Measurements from ENCODE around the gene GRM1.

GRM1 gene

DNA sequence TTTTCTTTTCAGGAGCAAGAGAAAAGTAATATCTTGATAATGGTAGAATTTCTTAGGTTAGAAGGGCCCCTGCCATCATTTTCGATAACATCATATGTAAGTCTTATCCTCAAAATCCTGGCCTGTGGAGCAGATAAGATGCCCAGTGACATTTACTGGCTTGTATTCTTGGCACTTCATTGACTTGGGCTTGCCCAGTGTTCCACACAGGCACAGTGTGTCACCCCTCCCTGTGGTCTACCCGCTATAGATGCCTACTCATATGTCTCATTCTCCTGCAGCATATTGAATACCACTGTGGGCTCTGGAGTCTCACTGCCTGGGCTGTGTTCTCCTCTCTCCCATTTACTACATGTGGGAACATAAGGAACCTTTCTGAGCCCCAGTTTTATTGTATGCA is 105.0 kb downstream of the GRM1 start:
- Histone ChIP-seq H3K4me3 (ENCODE audit: low read length, poor library complexity, severe bottlenecking) (no peak overlapping the region), H3K79me2 (ENCODE audit: insufficient read depth, low read length) (no peaks in the 10 kb centered on the region), H3K9me3 (ENCODE audit: insufficient read depth, low read depth, low read length) (no peaks in the 10 kb centered on the region), H3K4me1 (ENCODE audit: insufficient read depth, low read length, poor library complexity, severe bottlenecking) (no peaks in the 10 kb centered on the region), H4K20me1 (ENCODE audit: insufficient read depth, low read length, poor library complexity, severe bottlenecking) (no peaks in the 10 kb centered on the region), H3K36me3 (ENCODE audit: insufficient read depth, low read length) (no peaks in the 10 kb centered on the region), H2AFZ (ENCODE audit: low read length) (no peak overlapping the region), H3K9me2 (replicated peaks; ENCODE audit: low read depth, low read length) (no peaks in the 10 kb centered on the region), H3K9ac (ENCODE audit: low read depth, low read length, poor library complexity, severe bottlenecking) (no peak overlapping the region), H3K4me2 (ENCODE audit: low read depth, low read length, poor library complexity, severe bottlenecking) (no peak overlapping the region), H3K27me3 (ENCODE audit: insufficient read depth, low read length, poor library complexity, severe bottlenecking) (no peaks in the 10 kb centered on the region), H3F3A (ENCODE audit: low read depth) (no peaks in the 10 kb centered on the region)
- TF ChIP-seq, protein P1, sequence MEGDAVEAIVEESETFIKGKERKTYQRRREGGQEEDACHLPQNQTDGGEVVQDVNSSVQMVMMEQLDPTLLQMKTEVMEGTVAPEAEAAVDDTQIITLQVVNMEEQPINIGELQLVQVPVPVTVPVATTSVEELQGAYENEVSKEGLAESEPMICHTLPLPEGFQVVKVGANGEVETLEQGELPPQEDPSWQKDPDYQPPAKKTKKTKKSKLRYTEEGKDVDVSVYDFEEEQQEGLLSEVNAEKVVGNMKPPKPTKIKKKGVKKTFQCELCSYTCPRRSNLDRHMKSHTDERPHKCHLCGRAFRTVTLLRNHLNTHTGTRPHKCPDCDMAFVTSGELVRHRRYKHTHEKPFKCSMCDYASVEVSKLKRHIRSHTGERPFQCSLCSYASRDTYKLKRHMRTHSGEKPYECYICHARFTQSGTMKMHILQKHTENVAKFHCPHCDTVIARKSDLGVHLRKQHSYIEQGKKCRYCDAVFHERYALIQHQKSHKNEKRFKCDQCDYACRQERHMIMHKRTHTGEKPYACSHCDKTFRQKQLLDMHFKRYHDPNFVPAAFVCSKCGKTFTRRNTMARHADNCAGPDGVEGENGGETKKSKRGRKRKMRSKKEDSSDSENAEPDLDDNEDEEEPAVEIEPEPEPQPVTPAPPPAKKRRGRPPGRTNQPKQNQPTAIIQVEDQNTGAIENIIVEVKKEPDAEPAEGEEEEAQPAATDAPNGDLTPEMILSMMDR (conservative IDR thresholded peaks at IDR 0.05; ENCODE audit: low read length) = no peak
- TF ChIP-seq EZH2phosphoT487 (IDR thresholded peaks at IDR 0.05; ENCODE audit: borderline replicate concordance) = no peak

DNA sequence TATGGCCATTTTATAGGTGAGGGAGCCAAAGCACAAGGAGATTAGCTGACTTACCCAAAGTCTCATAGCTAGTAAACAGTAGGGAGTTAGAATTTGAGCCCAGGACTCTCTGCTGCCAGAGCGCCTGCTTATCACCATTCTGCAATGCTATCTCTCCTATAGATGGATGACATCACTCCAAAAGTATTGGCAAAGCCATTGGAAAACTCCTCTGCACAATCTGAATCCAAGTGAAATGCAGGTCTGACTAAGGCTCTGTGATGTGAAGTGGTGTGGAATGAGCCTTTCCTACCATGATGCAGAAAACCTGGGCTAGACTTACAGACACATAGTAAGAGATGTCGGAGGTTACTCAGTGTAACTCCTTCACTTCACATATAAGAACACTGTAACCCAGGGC is 106.3 kb downstream of the GRM1 start:
- H3K4me2 ChIP-seq (ENCODE audit: low read depth, low read length, poor library complexity, severe bottlenecking) = no peak overlapping the region
- no peaks in the 10 kb centered on the region for H3K9me3 ChIP-seq (ENCODE audit: insufficient read depth, low read depth, low read length)
- no peak for TF ChIP-seq EZH2phosphoT487 (IDR thresholded peaks at IDR 0.05; ENCODE audit: borderline replicate concordance)
- TF ChIP-seq, protein P1 (conservative IDR thresholded peaks at IDR 0.05; ENCODE audit: low read length) = no peak

DNA sequence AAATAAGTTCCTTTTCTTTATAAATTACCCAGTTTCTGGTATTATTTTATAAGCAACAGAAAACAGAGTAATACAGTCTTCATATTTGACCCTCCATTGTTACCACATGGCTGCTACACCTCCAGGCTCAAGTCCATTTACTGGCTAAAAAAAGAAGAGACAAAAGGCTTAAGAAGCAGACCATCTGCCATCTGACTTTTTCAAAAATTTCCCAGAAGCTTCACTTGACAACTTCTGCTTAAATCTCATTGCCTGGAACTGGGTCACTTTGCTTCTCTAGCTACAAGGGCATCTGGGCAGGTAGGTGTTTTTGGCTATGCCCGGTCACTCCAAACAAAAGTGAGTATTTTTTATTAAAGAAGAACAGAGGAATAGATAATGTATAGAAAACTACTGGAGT is 118.0 kb downstream of the GRM1 start:
- no peaks in the 10 kb centered on the region for H3K36me3 ChIP-seq (ENCODE audit: insufficient read depth, low read length)
- no peak overlapping the region for H2AFZ ChIP-seq (ENCODE audit: low read length)
- no peaks in the 10 kb centered on the region for H3K4me1 ChIP-seq (ENCODE audit: insufficient read depth, low read length, poor library complexity, severe bottlenecking)
- no peaks in the 10 kb centered on the region for H3K9me2 ChIP-seq (replicated peaks; ENCODE audit: low read depth, low read length)
- no peak overlapping the region for H3K4me2 ChIP-seq (ENCODE audit: low read depth, low read length, poor library complexity, severe bottlenecking)
- no peaks in the 10 kb centered on the region for H3K79me2 ChIP-seq (ENCODE audit: insufficient read depth, low read length)
- no peaks in the 10 kb centered on the region for H3K27me3 ChIP-seq (ENCODE audit: insufficient read depth, low read length, poor library complexity, severe bottlenecking)
- no peaks in the 10 kb centered on the region for H3K9me3 ChIP-seq (ENCODE audit: insufficient read depth, low read depth, low read length)
- H3K9ac ChIP-seq (ENCODE audit: low read depth, low read length, poor library complexity, severe bottlenecking) = no peak overlapping the region
- H4K20me1 ChIP-seq (ENCODE audit: insufficient read depth, low read length, poor library complexity, severe bottlenecking) = no peaks in the 10 kb centered on the region
- no peaks in the 10 kb centered on the region for H3F3A ChIP-seq (ENCODE audit: low read depth)
- H3K4me3 ChIP-seq (ENCODE audit: low read length, poor library complexity, severe bottlenecking) = no peak overlapping the region
- no peak for TF ChIP-seq EZH2phosphoT487 (IDR thresholded peaks at IDR 0.05; ENCODE audit: borderline replicate concordance)
- TF ChIP-seq, protein P1 (conservative IDR thresholded peaks at IDR 0.05; ENCODE audit: low read length) = no peak

More for the DNA sequence above, 106.3 kb downstream of the GRM1 start:
- Histone ChIP-seq H3F3A (ENCODE audit: low read depth) (no peaks in the 10 kb centered on the region), H3K4me1 (ENCODE audit: insufficient read depth, low read length, poor library complexity, severe bottlenecking) (no peaks in the 10 kb centered on the region), H3K27me3 (ENCODE audit: insufficient read depth, low read length, poor library complexity, severe bottlenecking) (no peaks in the 10 kb centered on the region), H3K4me3 (ENCODE audit: low read length, poor library complexity, severe bottlenecking) (no peak overlapping the region), H3K36me3 (ENCODE audit: insufficient read depth, low read length) (no peaks in the 10 kb centered on the region), H2AFZ (ENCODE audit: low read length) (no peak overlapping the region), H3K9me2 (replicated peaks; ENCODE audit: low read depth, low read length) (no peaks in the 10 kb centered on the region), H4K20me1 (ENCODE audit: insufficient read depth, low read length, poor library complexity, severe bottlenecking) (no peaks in the 10 kb centered on the region), H3K9ac (ENCODE audit: low read depth, low read length, poor library complexity, severe bottlenecking) (no peak overlapping the region), H3K79me2 (ENCODE audit: insufficient read depth, low read length) (no peaks in the 10 kb centered on the region)

Data from Loucy (cell line).